GM21737 (cell line): Measurements from ENCODE around the gene GRID1.
"Not testable (repeated sequence)": the region's sequence is repeated elsewhere in the genome, so short reads cannot be mapped to it uniquely, and the experiment has no call there.

Experiments
- ATAC-seq: cut with Tn5 transposase; IDR thresholded peaks from one replicate; pipeline ENCODE4 v1.9.1; 2021; ENCODE audit warnings: mild to moderate bottlenecking, moderate library complexity; ENCODE audit not compliant: unreplicated experiment

GRID1 gene

GRCh38 chr10:86123715-86124114 lies 242.9 kb downstream of the GRID1 start:
- no peak for ATAC-seq

- no peak for ATAC-seq
These were observed 243.3 kb downstream of the GRID1 start for GRCh38 chr10:86123304-86123703.

GRCh38 chr10:86122646-86123045 lies 243.9 kb downstream of the GRID1 start:
- ATAC-seq: no peak

- no peak for ATAC-seq
These were observed 245.4 kb downstream of the GRID1 start for GRCh38 chr10:86121200-86121599.

GRCh38 chr10:86117051-86117450 lies 249.5 kb downstream of the GRID1 start:
- no peak for ATAC-seq

- no peak for ATAC-seq
These were observed 252.6 kb downstream of the GRID1 start for GRCh38 chr10:86113983-86114382.

- ATAC-seq: no peak
These were observed 253.1 kb downstream of the GRID1 start for GRCh38 chr10:86113501-86113900.

GRCh38 chr10:86113044-86113443 lies 253.6 kb downstream of the GRID1 start:
- no peak for ATAC-seq

GRCh38 chr10:86111902-86112545 lies 254.6 kb downstream of the GRID1 start:
- no peak for ATAC-seq

- ATAC-seq: no peak
These were observed 256.3 kb downstream of the GRID1 start for GRCh38 chr10:86110156-86110786.

- ATAC-seq: no peak
These were observed 257.2 kb downstream of the GRID1 start for GRCh38 chr10:86109421-86109820.

GRCh38 chr10:86108696-86109095 lies 257.9 kb downstream of the GRID1 start:
- no peak for ATAC-seq

- ATAC-seq: not testable (repeated sequence)
These were observed 258.8 kb downstream of the GRID1 start for GRCh38 chr10:86107611-86108310.

- ATAC-seq: no peak
These were observed 259.5 kb downstream of the GRID1 start for GRCh38 chr10:86107131-86107530.

- no peak for ATAC-seq
These were observed 260.0 kb downstream of the GRID1 start for GRCh38 chr10:86106616-86107015.

- ATAC-seq: no peak
These were observed 261.0 kb downstream of the GRID1 start for GRCh38 chr10:86105640-86106039.

GRCh38 chr10:86105181-86105580 lies 261.4 kb downstream of the GRID1 start:
- no peak for ATAC-seq

- no peak for ATAC-seq
These were observed 261.9 kb downstream of the GRID1 start for GRCh38 chr10:86104611-86105145.

GRCh38 chr10:86104156-86104555 lies 262.4 kb downstream of the GRID1 start:
- no peak for ATAC-seq

- no peak for ATAC-seq
These were observed 263.0 kb downstream of the GRID1 start for GRCh38 chr10:86103391-86104101.

- no peak for ATAC-seq
These were observed 264.1 kb downstream of the GRID1 start for GRCh38 chr10:86102451-86102850.
